ENCODE results near the gene CBLN3. TPM values are rescaled to one million over a fixed set of nuclear protein-coding genes. Genes with fewer than 3 reads are reported as not detected.

The CBLN3 gene
- total and polyA plus RNA-seq, 4 donors, result 1.7 to 4.9 (median 2.0) TPM

GRCh38 chr14:24463017-24463883 is 33.8 kb upstream of the CBLN3 start:
- H3K36me3 ChIP-seq (ENCODE audit: control insufficient read depth in 4 of 4, insufficient read depth in 4 of 4, low read length in 4 of 4), result no peaks in the 10 kb centered on the region

GRCh38 chr14:24461336-24461735 is 31.9 kb upstream of the CBLN3 start:
- Histone ChIP-seq H3K27ac (ENCODE audit: low read depth in 1 of 2, low read length in 1 of 2) (no peak overlapping the region), H3K4me3 (no peak overlapping the region), H3K36me3 (ENCODE audit: control insufficient read depth in 4 of 4, insufficient read depth in 4 of 4, low read length in 4 of 4) (peaks cover 0 to 2% (median under 1%) of the 10 kb centered on the region in 4 donors), H3K4me1 (ENCODE audit: control insufficient read depth in 5 of 5, insufficient read depth in 5 of 5, low read length in 5 of 5) (peaks cover 0 to 1% (median 0%) of the 10 kb centered on the region in 5 donors), H3K27me3 (ENCODE audit: control insufficient read depth in 3 of 3, insufficient read depth in 3 of 3, low read length in 2 of 3) (no peaks in the 10 kb centered on the region), H3K9ac (ENCODE audit: insufficient read depth in 1 of 2, low read length in 2 of 2) (no peak overlapping the region), H3K9me3 (ENCODE audit: control insufficient read depth in 4 of 4, insufficient read depth in 3 of 4, low read length in 3 of 4) (no peaks in the 10 kb centered on the region)
- no peak for TF ChIP-seq CTCF (IDR thresholded peaks at IDR 0.05; ENCODE audit: control extremely low read depth, extremely low read depth)
- ATAC-seq (ENCODE audit: insufficient read depth, low FRiP score) (no peak), DNase-seq (no peak)

More at GRCh38 chr14:24463017-24463883, 33.8 kb upstream of the CBLN3 start:
- no peak overlapping the region for H3K27ac ChIP-seq (ENCODE audit: low read depth in 1 of 2, low read length in 1 of 2)
- DNase-seq (no peak), ATAC-seq (ENCODE audit: insufficient read depth, low FRiP score) (no peak)
- no peaks in the 10 kb centered on the region for H3K9me3 ChIP-seq (ENCODE audit: control insufficient read depth in 4 of 4, insufficient read depth in 3 of 4, low read length in 3 of 4)
- H3K4me1 ChIP-seq (ENCODE audit: control insufficient read depth in 5 of 5, insufficient read depth in 5 of 5, low read length in 5 of 5), result peaks cover 0 to 1% (median 0%) of the 10 kb centered on the region in 5 donors
- no peaks in the 10 kb centered on the region for H3K27me3 ChIP-seq (ENCODE audit: control insufficient read depth in 3 of 3, insufficient read depth in 3 of 3, low read length in 2 of 3)
- TF ChIP-seq CTCF (IDR thresholded peaks at IDR 0.05; ENCODE audit: control extremely low read depth, extremely low read depth), result no peak
- 61 to 89% methylated on average over 3 to 5 of the region's 5 CpGs for WGBS, 2 donors
- no peak overlapping the region for H3K4me3 ChIP-seq
- no peak overlapping the region for H3K9ac ChIP-seq (ENCODE audit: insufficient read depth in 1 of 2, low read length in 2 of 2)

GRCh38 chr14:24459331-24459730 is 29.9 kb upstream of the CBLN3 start:
- no peak for TF ChIP-seq CTCF (IDR thresholded peaks at IDR 0.05; ENCODE audit: control extremely low read depth, extremely low read depth)
- H3K4me3 ChIP-seq, result no peak overlapping the region
- H3K9ac ChIP-seq (ENCODE audit: insufficient read depth in 1 of 2, low read length in 2 of 2), result no peak overlapping the region
- peaks cover 0 to 1% (median 0%) of the 10 kb centered on the region in 5 donors for H3K4me1 ChIP-seq (ENCODE audit: control insufficient read depth in 5 of 5, insufficient read depth in 5 of 5, low read length in 5 of 5)
- no peak overlapping the region for H3K27ac ChIP-seq (ENCODE audit: low read depth in 1 of 2, low read length in 1 of 2)
- H3K9me3 ChIP-seq (ENCODE audit: control insufficient read depth in 4 of 4, insufficient read depth in 3 of 4, low read length in 3 of 4), result no peaks in the 10 kb centered on the region
- no peaks in the 10 kb centered on the region for H3K27me3 ChIP-seq (ENCODE audit: control insufficient read depth in 3 of 3, insufficient read depth in 3 of 3, low read length in 2 of 3)
- DNase-seq (no peak), ATAC-seq (ENCODE audit: insufficient read depth, low FRiP score) (no peak)
- 82 to 92% methylated on average over 3 of the region's 3 CpGs for WGBS, 2 donors
- peaks cover 0 to 2% (median under 1%) of the 10 kb centered on the region in 4 donors for H3K36me3 ChIP-seq (ENCODE audit: control insufficient read depth in 4 of 4, insufficient read depth in 4 of 4, low read length in 4 of 4)
